GM12878 (cell line): ENCODE results near the gene SRL. TPM values are rescaled to one million over a fixed set of nuclear protein-coding genes. Genes with fewer than 3 reads are reported as not detected.

Experiments
- BCLAF1 ChIP-seq: fragments of 450-650 bp; IDR thresholded peaks from 2 replicates; pipeline ENCODE4 v1.6.1; 2017; ENCODE audit warnings: antibody characterized with exemption, mild to moderate bottlenecking, moderate library complexity
- EP300 ChIP-seq, 2 experiments: fragments of 150-350 bp in 1 of 2; IDR thresholded peaks; 2 replicates each; pipeline ENCODE4 v1.6.1; 2011 to 2012; ENCODE audit warnings: low read depth in 2 of 2, low read length in 2 of 2, borderline replicate concordance in 1 of 2, improper control_type of control experiment in 1 of 2, inconsistent platforms in 1 of 2; ENCODE audit not compliant: control insufficient read depth in 1 of 2
- NFXL1 ChIP-seq: fragments of 450-650 bp; IDR thresholded peaks from 2 replicates; pipeline ENCODE4 v1.6.1; 2017; ENCODE audit warnings: antibody characterized with exemption, mild to moderate bottlenecking, borderline replicate concordance
- SREBF2 ChIP-seq: IDR thresholded peaks from 2 replicates; pipeline ENCODE4 v1.6.1; 2012; ENCODE audit warnings: mild to moderate bottlenecking, low read length
- SRF ChIP-seq, 2 experiments: IDR thresholded peaks; 2 replicates each; pipeline ENCODE4 v1.6.1; 2011; ENCODE audit warnings: low read depth in 2 of 2, low read length in 2 of 2, mild to moderate bottlenecking in 1 of 2, moderate library complexity in 1 of 2
- ZBTB11 ChIP-seq: fragments of 450-650 bp; formaldehyde crosslinking; IDR thresholded peaks from 2 replicates; pipeline ENCODE4 v1.5.0; 2022; ENCODE audit warnings: mild to moderate bottlenecking, missing genetic modification characterization
- ZNF687 ChIP-seq: fragments of 450-650 bp; IDR thresholded peaks from 2 replicates; pipeline ENCODE4 v1.6.1; 2017; ENCODE audit warnings: mild to moderate bottlenecking, moderate library complexity
- polyA plus RNA-seq, 11 experiments: library from polyadenylated mRNA; depleted of rRNA in 4 of 11; unstranded in 6 of 11; stranded (reverse) in 5 of 11; fragments of >200 nt; fragmentation: Nextera tagmentation in 4 of 11; fragmentation: Illumina TruSeq in 1 of 11; extraction: Ambion mirVana in 4 of 11; extraction: Trizol in 1 of 11; gene quantifications; 1 replicate in 1 of 11; 2 replicates in 10 of 11; pipeline versions ENCODE4 v1.2.1 to v1.2.3, GENCODE V29; 2011 to 2016; ENCODE audit warnings: inconsistent platforms in 2 of 11, missing spikeins in 2 of 11, low read depth in 1 of 11
- total RNA-seq, 4 experiments: library from RNA; depleted of rRNA in 3 of 4; stranded (reverse); fragments of >200 nt in 3 of 4; fragmentation: Illumina TruSeq in 1 of 4; extraction: Trizol in 1 of 4; gene quantifications; 2 replicates each; pipeline versions ENCODE4 v1.2.1 to v1.2.3, GENCODE V29; 2013 to 2021

The SRL gene
- total and polyA plus RNA-seq, 10 of the 15 experiments (the other 5 are each of a cell fraction or from before 2014, with no cell fraction given) = not detected

- TF ChIP-seq ZNF687 (no peak), EP300 (IDR thresholded peaks at IDR 0.05; ENCODE audit: borderline replicate concordance in 1 of 2, control insufficient read depth in 1 of 2, low read depth in 2 of 2, low read length in 2 of 2) (no peak), BCLAF1 (no peak), ZBTB11 (CRISPR knock-in tag) (no peak), NFXL1 (no peak), SRF (IDR thresholded peaks at IDR 0.05; ENCODE audit: low read depth in 2 of 2, low read length in 2 of 2) (no peak), SREBF2 (no peak)
Observed at GRCh38 chr16:4262303-4262835, 20.5 kb upstream of the SRL start (continued).
